SK-N-SH treated with all-trans-retinoic acid at 6 μM for 48 hours (cell line): ENCODE measurements around the gene EVC.
"Not testable (repeated sequence)": the region's sequence is repeated elsewhere in the genome, so short reads cannot be mapped to it uniquely, and the experiment has no call there.

Source experiments
- ATAC-seq: fragments of 200-7000 bp; cut with Tn5 transposase; 3 replicates; pipeline ENCODE4 v1.9.1; 2020; ENCODE audit warnings: mild to moderate bottlenecking, moderate library complexity
- BACH2 ChIP-seq: fragments of 250-450 bp; sonication (Bioruptor Pico); IDR thresholded peaks from 2 replicates; pipeline ENCODE4 v1.9.0; 2021; ENCODE audit warnings: mild to moderate bottlenecking, borderline replicate concordance
- CSDC2 ChIP-seq: fragments of 250-450 bp; sonication (Bioruptor Pico); IDR thresholded peaks from 2 replicates; pipeline ENCODE4 v1.5.0; 2020; ENCODE audit warnings: mild to moderate bottlenecking, moderate library complexity
- ESRRG ChIP-seq: fragments of 250-450 bp; sonication (Bioruptor Pico); IDR thresholded peaks from 2 replicates; pipeline ENCODE4 v1.6.1; 2021; ENCODE audit warnings: mild to moderate bottlenecking
- GLIS3 ChIP-seq: fragments of 250-450 bp; sonication (Bioruptor Pico); IDR thresholded peaks from 2 replicates; pipeline ENCODE4 v1.5.0; 2020; ENCODE audit warnings: mild to moderate bottlenecking, moderate library complexity
- ISL1 ChIP-seq: fragments of 250-450 bp; sonication (Bioruptor Pico); IDR thresholded peaks from 2 replicates; pipeline ENCODE4 v2.1.2; 2022; ENCODE audit warnings: mild to moderate bottlenecking, moderate library complexity
- OSR1 ChIP-seq: fragments of 250-450 bp; sonication (Bioruptor Pico); IDR thresholded peaks from 2 replicates; pipeline ENCODE4 v1.8.0; 2022; ENCODE audit warnings: moderate library complexity, mild to moderate bottlenecking, inconsistent platforms
- PPARA ChIP-seq: fragments of 250-450 bp; sonication (Bioruptor Pico); IDR thresholded peaks from 2 replicates; pipeline ENCODE4 v1.5.0; 2020; ENCODE audit warnings: mild to moderate bottlenecking, borderline replicate concordance
- RARB ChIP-seq: fragments of 250-450 bp; sonication (Bioruptor Pico); IDR thresholded peaks from 2 replicates; pipeline ENCODE4 v1.8.0; 2021; ENCODE audit warnings: mild to moderate bottlenecking, moderate library complexity
- SNAI2 ChIP-seq: fragments of 250-450 bp; sonication (Bioruptor Pico); IDR thresholded peaks from 2 replicates; pipeline ENCODE4 v1.5.0; 2020; ENCODE audit warnings: mild to moderate bottlenecking, moderate library complexity
- TOX ChIP-seq: fragments of 250-450 bp; sonication (Bioruptor Pico); IDR thresholded peaks from 2 replicates; pipeline ENCODE4 v1.8.0; 2021; ENCODE audit warnings: mild to moderate bottlenecking, moderate library complexity, borderline replicate concordance
- ZC3H10 ChIP-seq: fragments of 250-450 bp; sonication (Bioruptor Pico); IDR thresholded peaks from 2 replicates; pipeline ENCODE4 v1.5.1; 2021; ENCODE audit warnings: mild to moderate bottlenecking, moderate library complexity
- ZFP3 ChIP-seq: fragments of 250-450 bp; sonication (Bioruptor Pico); IDR thresholded peaks from 2 replicates; pipeline ENCODE4 v1.5.0; 2020; ENCODE audit warnings: mild to moderate bottlenecking, moderate library complexity
- ZFP30 ChIP-seq: fragments of 450-650 bp; formaldehyde crosslinking; IDR thresholded peaks from 2 replicates; pipeline ENCODE4 v1.5.0; 2022; ENCODE audit warnings: mild to moderate bottlenecking, moderate library complexity
- ZNF70 ChIP-seq: fragments of 450-650 bp; formaldehyde crosslinking; IDR thresholded peaks from 2 replicates; pipeline ENCODE4 v1.5.0; 2020; ENCODE audit warnings: mild to moderate bottlenecking, moderate library complexity
- ZNF8 ChIP-seq: fragments of 450-650 bp; formaldehyde crosslinking; IDR thresholded peaks from 2 replicates; pipeline ENCODE4 v1.5.0; 2020; ENCODE audit warnings: mild to moderate bottlenecking, moderate library complexity
- TF ChIP-seq, protein P1 (sequence below): fragments of 250-450 bp; sonication (Bioruptor Pico); IDR thresholded peaks from 2 replicates; pipeline ENCODE4 v1.5.1; 2021; ENCODE audit warnings: mild to moderate bottlenecking, moderate library complexity
- TF ChIP-seq, protein P2 (sequence below): fragments of 250-450 bp; sonication (Bioruptor Pico); IDR thresholded peaks from 2 replicates; pipeline ENCODE4 v1.8.0; 2020; ENCODE audit warnings: mild to moderate bottlenecking, moderate library complexity, borderline replicate concordance
- TF ChIP-seq, protein P3 (sequence below): fragments of 250-450 bp; sonication (Bioruptor Pico); IDR thresholded peaks from 2 replicates; pipeline ENCODE4 v1.5.1; 2020; ENCODE audit warnings: low read depth, mild to moderate bottlenecking, moderate library complexity
- TF ChIP-seq, protein P4 (sequence below): fragments of 250-450 bp; sonication (Bioruptor Pico); IDR thresholded peaks from 2 replicates; pipeline ENCODE4 v1.8.0; 2021; ENCODE audit warnings: low read depth, mild to moderate bottlenecking, moderate library complexity, borderline replicate concordance

EVC gene

DNA sequence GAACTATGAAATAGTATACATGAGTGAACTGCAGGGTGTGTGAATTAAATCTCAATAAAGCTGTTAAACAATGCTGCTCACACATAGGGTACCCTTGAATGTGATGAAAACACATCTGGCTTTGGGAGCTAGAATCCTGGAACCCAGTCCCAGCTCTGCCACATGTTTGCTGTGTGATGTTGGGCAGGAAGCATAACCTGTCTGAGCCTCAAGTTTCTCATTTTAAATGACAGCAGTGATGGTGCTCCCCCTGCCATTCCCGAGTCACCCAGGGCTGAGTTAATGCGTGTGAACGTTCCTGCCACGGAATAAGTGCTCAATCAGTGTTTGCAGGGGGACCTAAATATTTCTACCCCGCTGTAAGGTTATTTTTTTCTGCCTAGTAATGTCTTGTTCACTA lies 10.9 kb downstream of the EVC start:
- ATAC-seq, result no peak
- no peak for TF ChIP-seq BACH2 (CRISPR knock-in tag)

DNA sequence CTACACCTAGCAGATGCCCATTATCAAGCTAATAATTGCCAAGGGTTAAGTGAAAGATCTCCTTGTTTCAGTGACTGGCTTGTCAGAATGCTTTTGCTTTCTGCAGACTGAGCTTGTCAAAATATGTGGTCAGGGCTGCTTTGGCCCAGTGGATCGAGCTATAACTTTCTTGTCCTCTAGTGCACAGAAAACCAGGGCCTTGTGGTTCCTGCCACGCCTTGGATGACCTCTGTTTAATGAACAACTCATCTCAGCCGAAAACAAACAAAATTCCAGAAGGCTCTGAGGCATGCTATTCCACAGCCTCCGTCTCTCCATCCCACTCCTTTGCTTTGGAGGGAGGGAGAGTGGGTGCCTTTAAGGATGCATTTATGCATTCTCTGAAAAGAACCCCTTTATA lies 11.3 kb downstream of the EVC start:
- TF ChIP-seq, protein P1, sequence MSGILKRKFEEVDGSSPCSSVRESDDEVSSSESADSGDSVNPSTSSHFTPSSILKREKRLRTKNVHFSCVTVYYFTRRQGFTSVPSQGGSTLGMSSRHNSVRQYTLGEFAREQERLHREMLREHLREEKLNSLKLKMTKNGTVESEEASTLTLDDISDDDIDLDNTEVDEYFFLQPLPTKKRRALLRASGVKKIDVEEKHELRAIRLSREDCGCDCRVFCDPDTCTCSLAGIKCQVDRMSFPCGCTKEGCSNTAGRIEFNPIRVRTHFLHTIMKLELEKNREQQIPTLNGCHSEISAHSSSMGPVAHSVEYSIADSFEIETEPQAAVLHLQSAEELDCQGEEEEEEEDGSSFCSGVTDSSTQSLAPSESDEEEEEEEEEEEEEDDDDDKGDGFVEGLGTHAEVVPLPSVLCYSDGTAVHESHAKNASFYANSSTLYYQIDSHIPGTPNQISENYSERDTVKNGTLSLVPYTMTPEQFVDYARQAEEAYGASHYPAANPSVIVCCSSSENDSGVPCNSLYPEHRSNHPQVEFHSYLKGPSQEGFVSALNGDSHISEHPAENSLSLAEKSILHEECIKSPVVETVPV (CRISPR knock-in tag), result no peak
- TF ChIP-seq, protein P2, sequence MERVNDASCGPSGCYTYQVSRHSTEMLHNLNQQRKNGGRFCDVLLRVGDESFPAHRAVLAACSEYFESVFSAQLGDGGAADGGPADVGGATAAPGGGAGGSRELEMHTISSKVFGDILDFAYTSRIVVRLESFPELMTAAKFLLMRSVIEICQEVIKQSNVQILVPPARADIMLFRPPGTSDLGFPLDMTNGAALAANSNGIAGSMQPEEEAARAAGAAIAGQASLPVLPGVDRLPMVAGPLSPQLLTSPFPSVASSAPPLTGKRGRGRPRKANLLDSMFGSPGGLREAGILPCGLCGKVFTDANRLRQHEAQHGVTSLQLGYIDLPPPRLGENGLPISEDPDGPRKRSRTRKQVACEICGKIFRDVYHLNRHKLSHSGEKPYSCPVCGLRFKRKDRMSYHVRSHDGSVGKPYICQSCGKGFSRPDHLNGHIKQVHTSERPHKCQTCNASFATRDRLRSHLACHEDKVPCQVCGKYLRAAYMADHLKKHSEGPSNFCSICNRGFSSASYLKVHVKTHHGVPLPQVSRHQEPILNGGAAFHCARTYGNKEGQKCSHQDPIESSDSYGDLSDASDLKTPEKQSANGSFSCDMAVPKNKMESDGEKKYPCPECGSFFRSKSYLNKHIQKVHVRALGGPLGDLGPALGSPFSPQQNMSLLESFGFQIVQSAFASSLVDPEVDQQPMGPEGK (CRISPR knock-in tag), result no peak
- TF ChIP-seq TOX, result no peak
- TF ChIP-seq, protein P3, sequence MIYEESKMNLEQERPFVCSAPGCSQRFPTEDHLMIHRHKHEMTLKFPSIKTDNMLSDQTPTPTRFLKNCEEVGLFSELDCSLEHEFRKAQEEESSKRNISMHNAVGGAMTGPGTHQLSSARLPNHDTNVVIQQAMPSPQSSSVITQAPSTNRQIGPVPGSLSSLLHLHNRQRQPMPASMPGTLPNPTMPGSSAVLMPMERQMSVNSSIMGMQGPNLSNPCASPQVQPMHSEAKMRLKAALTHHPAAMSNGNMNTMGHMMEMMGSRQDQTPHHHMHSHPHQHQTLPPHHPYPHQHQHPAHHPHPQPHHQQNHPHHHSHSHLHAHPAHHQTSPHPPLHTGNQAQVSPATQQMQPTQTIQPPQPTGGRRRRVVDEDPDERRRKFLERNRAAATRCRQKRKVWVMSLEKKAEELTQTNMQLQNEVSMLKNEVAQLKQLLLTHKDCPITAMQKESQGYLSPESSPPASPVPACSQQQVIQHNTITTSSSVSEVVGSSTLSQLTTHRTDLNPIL (CRISPR knock-in tag), result no peak
- TF ChIP-seq PPARA (CRISPR knock-in tag), result no peak
- no peak for TF ChIP-seq ESRRG
- TF ChIP-seq BACH2 (CRISPR knock-in tag), result no peak
- TF ChIP-seq OSR1 (CRISPR knock-in tag), result no peak
- TF ChIP-seq ZFP3 (CRISPR knock-in tag), result no peak
- TF ChIP-seq CSDC2 (CRISPR knock-in tag), result no peak
- no peak for TF ChIP-seq SNAI2 (CRISPR knock-in tag)
- TF ChIP-seq ZNF70 (CRISPR knock-in tag), result no peak
- no peak for TF ChIP-seq ZFP30 (CRISPR knock-in tag)
- no peak for TF ChIP-seq GLIS3 (CRISPR knock-in tag)
- TF ChIP-seq, protein P4, sequence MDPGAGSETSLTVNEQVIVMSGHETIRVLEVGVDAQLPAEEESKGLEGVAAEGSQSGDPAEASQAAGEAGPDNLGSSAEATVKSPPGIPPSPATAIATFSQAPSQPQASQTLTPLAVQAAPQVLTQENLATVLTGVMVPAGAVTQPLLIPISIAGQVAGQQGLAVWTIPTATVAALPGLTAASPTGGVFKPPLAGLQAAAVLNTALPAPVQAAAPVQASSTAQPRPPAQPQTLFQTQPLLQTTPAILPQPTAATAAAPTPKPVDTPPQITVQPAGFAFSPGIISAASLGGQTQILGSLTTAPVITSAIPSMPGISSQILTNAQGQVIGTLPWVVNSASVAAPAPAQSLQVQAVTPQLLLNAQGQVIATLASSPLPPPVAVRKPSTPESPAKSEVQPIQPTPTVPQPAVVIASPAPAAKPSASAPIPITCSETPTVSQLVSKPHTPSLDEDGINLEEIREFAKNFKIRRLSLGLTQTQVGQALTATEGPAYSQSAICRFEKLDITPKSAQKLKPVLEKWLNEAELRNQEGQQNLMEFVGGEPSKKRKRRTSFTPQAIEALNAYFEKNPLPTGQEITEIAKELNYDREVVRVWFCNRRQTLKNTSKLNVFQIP (CRISPR knock-in tag), result no peak
- no peak for TF ChIP-seq RARB
- no peak for TF ChIP-seq ISL1 (CRISPR knock-in tag)
- ATAC-seq, result no peak

DNA sequence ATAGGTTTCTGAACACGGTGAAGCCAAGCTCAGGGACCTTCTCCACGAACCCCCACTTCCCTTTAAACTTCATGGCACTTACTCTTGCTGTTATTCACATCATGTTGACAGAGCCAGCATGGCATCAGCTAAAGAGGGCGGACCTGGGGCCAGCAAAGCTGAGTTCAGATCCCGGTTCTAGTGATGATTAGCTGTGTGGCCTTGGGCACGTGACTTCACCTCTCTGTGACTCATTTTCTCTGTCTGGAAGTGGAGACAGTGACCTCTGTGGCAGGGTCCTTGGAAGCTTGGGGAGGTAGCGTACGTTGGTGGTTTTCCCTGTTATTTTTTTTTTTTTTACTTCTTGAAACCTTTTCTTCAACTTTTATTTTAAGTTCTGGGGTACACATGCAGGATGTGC lies 13.4 kb downstream of the EVC start:
- no peak for TF ChIP-seq ZNF70 (CRISPR knock-in tag)
- no peak for TF ChIP-seq GLIS3 (CRISPR knock-in tag)
- TF ChIP-seq, protein P1 (CRISPR knock-in tag), result no peak
- TF ChIP-seq, protein P4 (CRISPR knock-in tag), result no peak
- TF ChIP-seq, protein P2 (CRISPR knock-in tag), result no peak
- TF ChIP-seq ISL1 (CRISPR knock-in tag), result no peak
- TF ChIP-seq ZC3H10 (CRISPR knock-in tag), result no peak
- no peak for TF ChIP-seq ZFP30 (CRISPR knock-in tag)
- TF ChIP-seq ZFP3 (CRISPR knock-in tag), result no peak
- no peak for TF ChIP-seq ZNF8 (CRISPR knock-in tag)
- no peak for ATAC-seq

DNA sequence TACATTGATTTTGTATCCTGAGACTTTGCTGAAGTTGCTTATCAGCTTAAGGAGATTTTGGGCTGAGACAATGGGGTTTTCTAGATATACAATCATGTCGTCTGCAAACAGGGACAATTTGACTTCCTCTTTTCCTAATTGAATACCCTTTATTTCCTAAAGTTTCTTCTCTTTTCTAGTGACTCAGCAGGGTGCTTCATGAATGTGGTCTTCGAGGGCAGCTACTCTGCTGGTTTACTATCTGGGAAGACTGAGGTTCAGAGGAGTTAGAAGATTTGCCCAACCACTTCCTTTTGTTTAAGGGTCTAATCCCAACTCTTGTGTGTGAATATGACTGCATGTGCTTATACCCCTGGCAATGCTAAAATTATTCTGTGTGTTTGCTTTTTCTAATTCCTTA lies 17.4 kb downstream of the EVC start:
- not testable (repeated sequence) for ATAC-seq
